K562 (cell line): Measurements from ENCODE around the gene PTPRM. TPM values are rescaled to one million over a fixed set of nuclear protein-coding genes. Genes with fewer than 3 reads are reported as not detected.

Experiments
- ATAC-seq: fragments of 200-7000 bp; cut with Tn5 transposase; 3 replicates; pipeline ENCODE4 v1.9.1; 2020; ENCODE audit warnings: moderate library complexity
- BruUV-seq: library from RNA; stranded (reverse); fragments of 400-500 nt; replicated peaks from 2 replicates; lab custom pipeline; 2021; lab: Mats Ljungman, UMichigan
- CTCF ChIA-PET: fragments of 300-600 bp; formaldehyde crosslinking; extraction: SDS; loops from one replicate; lab custom pipeline; 2021; ENCODE audit warnings: low intra/inter-chr PET ratio; lab: Yijun Ruan, JAX
- POLR2A ChIA-PET: fragments of 300-600, 350-650 bp; sonication (Branson Sonifier 250); formaldehyde crosslinking; extraction: SDS; loops from one replicate; lab custom pipeline; 2021; ENCODE audit warnings: antibody characterized with exemption, inconsistent platforms; lab: Yijun Ruan, JAX
- DNase-seq, 4 experiments: peaks; one replicate each; pipeline versions ENCODE4 v3.0.0 to v3.0.0-alpha.2; 2011 to 2018; ENCODE audit warnings: low spot score in 3 of 4, mixed read lengths in 3 of 4; ENCODE audit errors: extremely low read depth in 1 of 4
- FAIRE-seq: peaks from 2 replicates; lab custom pipeline; 2011; peaks lifted over from hg19 to GRCh38; lab: Jason Lieb, UNC
- H2AFZ ChIP-seq: 2 replicates; pipeline ENCODE4 v1.6.0; 2011; ENCODE audit warnings: low read depth, low read length, control low read depth, inconsistent platforms
- H3K27ac ChIP-seq: fragments of 200-600 bp; 3 replicates; pipeline ENCODE4 v1.8.0; 2011; ENCODE audit warnings: low read depth, mild to moderate bottlenecking, control low read depth, inconsistent platforms, low read length, moderate library complexity, mixed read lengths; ENCODE audit errors: extremely low read depth
- H3K27me3 ChIP-seq, 2 experiments: fragments of 300-600 bp in 1 of 2; 2 replicates in 1 of 2; 3 replicates in 1 of 2; pipeline versions ENCODE4 v1.6.0 to v1.8.0; 2011; ENCODE audit warnings: inconsistent platforms in 2 of 2, low read length in 2 of 2, mild to moderate bottlenecking in 1 of 2, mixed read lengths in 1 of 2, moderate library complexity in 1 of 2; ENCODE audit not compliant: control insufficient read depth in 2 of 2, insufficient read depth in 2 of 2
- H3K36me3 ChIP-seq: fragments of 300-600 bp; 3 replicates; pipeline ENCODE4 v1.8.0; 2011; ENCODE audit warnings: mild to moderate bottlenecking, low read length, inconsistent platforms; ENCODE audit not compliant: control insufficient read depth, insufficient read depth
- H3K4me1 ChIP-seq, 2 experiments: fragments of 200-600 bp in 1 of 2; replicated peaks in 1 of 2; 2 replicates in 1 of 2; 3 replicates in 1 of 2; pipeline versions ENCODE4 v1.5.1 to v1.8.0; 2011; ENCODE audit warnings: inconsistent platforms in 2 of 2, low read length in 2 of 2, mild to moderate bottlenecking in 1 of 2, mixed read lengths in 1 of 2, moderate library complexity in 1 of 2; ENCODE audit not compliant: control insufficient read depth in 2 of 2, insufficient read depth in 2 of 2
- H3K4me2 ChIP-seq: 2 replicates; pipeline ENCODE4 v1.6.1; 2011; ENCODE audit warnings: low read length, control low read depth, inconsistent platforms, mixed read lengths; ENCODE audit not compliant: insufficient read depth
- H3K4me3 ChIP-seq: fragments of 200-600 bp; sonication (generic), shearing (Covaris generic); 2 replicates; pipeline ENCODE4 v1.5.1; 2016; ENCODE audit warnings: control low read depth, inconsistent platforms
- H3K79me2 ChIP-seq: fragments of 200-600 bp; 3 replicates; pipeline ENCODE4 v1.8.0; 2011; ENCODE audit warnings: low read length, inconsistent platforms; ENCODE audit not compliant: control insufficient read depth, insufficient read depth
- H3K9ac ChIP-seq, 2 experiments: 2 replicates each; pipeline versions ENCODE4 v1.6.0 to v1.6.1; 2011; ENCODE audit warnings: low read depth in 2 of 2, low read length in 2 of 2, control low read depth in 1 of 2, inconsistent platforms in 1 of 2, mild to moderate bottlenecking in 1 of 2, mixed read lengths in 1 of 2; ENCODE audit not compliant: insufficient read depth in 1 of 2
- H3K9me1 ChIP-seq: one replicate; pipeline ENCODE4 v1.6.0; 2011; ENCODE audit warnings: inconsistent platforms, mild to moderate bottlenecking, low read length, moderate library complexity; ENCODE audit not compliant: control insufficient read depth, insufficient read depth
- H3K9me3 ChIP-seq: replicated peaks from 2 replicates; pipeline ENCODE4 v1.5.1; 2011; ENCODE audit warnings: low read depth, low read length, inconsistent platforms; ENCODE audit not compliant: control insufficient read depth, insufficient read depth
- H4K20me1 ChIP-seq: replicated peaks from 2 replicates; pipeline ENCODE4 v1.6.1; 2011; ENCODE audit warnings: low read length, inconsistent platforms, mixed read lengths; ENCODE audit not compliant: control insufficient read depth, insufficient read depth
- ATF7 ChIP-seq: fragments of 450-650 bp; IDR thresholded peaks from 2 replicates; pipeline ENCODE4 v1.7.1; 2014; ENCODE audit warnings: mild to moderate bottlenecking, moderate library complexity
- CBFA2T3 ChIP-seq: fragments of 450-650 bp; IDR thresholded peaks from 2 replicates; pipeline ENCODE4 v1.6.1; 2017
- ETV1 ChIP-seq: fragments of 450-650 bp; conservative IDR thresholded peaks from 2 replicates; pipeline ENCODE4 v1.6.1; 2016; ENCODE audit warnings: missing genetic modification characterization, control low read depth, low read depth, missing compliant biosample characterization
- FOSL1 ChIP-seq: fragments of 200-800 bp; sonication (Bioruptor generic); conservative IDR thresholded peaks from 2 replicates; pipeline ENCODE4 v1.6.1; 2016; ENCODE audit warnings: missing genetic modification characterization, missing compliant biosample characterization
- GATAD2B ChIP-seq: fragments of 450-650 bp; IDR thresholded peaks from 2 replicates; pipeline ENCODE4 v1.6.1; 2017; ENCODE audit warnings: mild to moderate bottlenecking, borderline replicate concordance
- HEY1 ChIP-seq: fragments of 250-450 bp; sonication (Bioruptor Pico); IDR thresholded peaks from 2 replicates; pipeline ENCODE4 v1.5.0; 2020; ENCODE audit warnings: mild to moderate bottlenecking, moderate library complexity, borderline replicate concordance
- JUND ChIP-seq, 2 experiments: IDR thresholded peaks; 2 replicates in 1 of 2; 3 replicates in 1 of 2; pipeline ENCODE4 v1.6.1; 2011; ENCODE audit warnings: borderline replicate concordance in 2 of 2, low read depth in 2 of 2, low read length in 2 of 2, improper control_type of control experiment in 1 of 2, missing biosample characterization in 1 of 2, missing genetic modification characterization in 1 of 2, missing genetic modification reagents in 1 of 2
- MAFG ChIP-seq: fragments of 450-650 bp; conservative IDR thresholded peaks from 2 replicates; pipeline ENCODE4 v1.6.1; 2016; ENCODE audit warnings: missing genetic modification characterization, missing compliant biosample characterization
- MAFK ChIP-seq: IDR thresholded peaks from 2 replicates; pipeline ENCODE4 v1.6.1; 2011; ENCODE audit warnings: low read length, improper control_type of control experiment
- NEUROD1 ChIP-seq: fragments of 150-350 bp; IDR thresholded peaks from 2 replicates; pipeline ENCODE4 v1.6.1; 2014; ENCODE audit warnings: borderline replicate concordance, low read length, low read depth; ENCODE audit not compliant: partially characterized antibody
- SMAD1 ChIP-seq: fragments of 150-350 bp; IDR thresholded peaks from 2 replicates; pipeline ENCODE4 v1.6.1; 2014; ENCODE audit warnings: low read length, low read depth; ENCODE audit not compliant: partially characterized antibody
- TEAD4 ChIP-seq, 2 experiments: sonication (generic) in 1 of 2; formaldehyde crosslinking in 1 of 2; IDR thresholded peaks; 2 replicates each; pipeline versions ENCODE4 v1.6.1 to v1.8.0; 2012 to 2022; ENCODE audit warnings: borderline replicate concordance in 1 of 2, inconsistent platforms in 1 of 2, low read length in 1 of 2, mild to moderate bottlenecking in 1 of 2, missing genetic modification reagents in 1 of 2
- ZNF277 ChIP-seq: fragments of 250-450 bp; sonication (Bioruptor Pico); IDR thresholded peaks from 2 replicates; pipeline ENCODE4 v1.8.0; 2022; ENCODE audit warnings: inconsistent platforms, mild to moderate bottlenecking, moderate library complexity, borderline replicate concordance
- ZNF324 ChIP-seq: fragments of 250-450 bp; sonication (Bioruptor Pico); IDR thresholded peaks from 2 replicates; pipeline ENCODE4 v1.4.0; 2020; ENCODE audit warnings: mild to moderate bottlenecking
- ZNF830 ChIP-seq: fragments of 250-450 bp; sonication (Bioruptor Pico); IDR thresholded peaks from 2 replicates; pipeline ENCODE4 v1.5.0; 2021; ENCODE audit warnings: mild to moderate bottlenecking
- WGBS: fragments of 100-300 bp; shearing (Covaris generic); methylation state at CpG from one replicate; pipeline ENCODE4 v1.1.6; 2016; ENCODE audit warnings: low coverage, mixed read lengths; ENCODE audit not compliant: insufficient coverage; ENCODE audit errors: missing lambda C conversion rate; 5-methylcytosine and 5-hydroxymethylcytosine counted together
- in situ Hi-C: fragments of 300-500 bp; cut with MboI; formaldehyde crosslinking; loops from 4 replicates; pipeline ENCODE4 v1.15.0; 2018; ENCODE audit warnings: inconsistent platforms, mixed read lengths
- intact Hi-C: fragments of 100-400 bp; cut with micrococcal nuclease; formaldehyde crosslinking; loops from 2 replicates; pipeline ENCODE4 v1.14.2; 2022
- polyA plus RNA-seq, 8 experiments: library from polyadenylated mRNA; depleted of rRNA in 4 of 8; stranded (reverse) in 5 of 8; unstranded in 3 of 8; fragments of >200 nt; fragmentation: Nextera tagmentation in 2 of 8; fragmentation: Illumina TruSeq in 1 of 8; extraction: Ambion mirVana in 2 of 8; extraction: Trizol in 1 of 8; gene quantifications; 2 replicates each; pipeline versions ENCODE4 v1.2.1 to v1.2.3, GENCODE V29; 2011 to 2014; ENCODE audit warnings: inconsistent platforms in 1 of 8, missing spikeins in 1 of 8
- total RNA-seq, 7 experiments: library from RNA; depleted of rRNA in 6 of 7; stranded (reverse); fragments of >200 nt in 6 of 7; fragmentation: Illumina TruSeq in 2 of 7; extraction: Trizol in 2 of 7; gene quantifications; 2 replicates each; pipeline versions ENCODE4 v1.2.1 to v1.2.3, GENCODE V29; 2011 to 2021; ENCODE audit warnings: low replicate concordance in 1 of 7
- TF ChIP-seq, protein P1 (sequence below), 2 experiments: fragments of 200-800 bp in 1 of 2; sonication (Bioruptor generic) in 1 of 2; sonication (generic) in 1 of 2; formaldehyde crosslinking in 1 of 2; IDR thresholded peaks in 1 of 2; conservative IDR thresholded peaks in 1 of 2; 2 replicates each; pipeline versions ENCODE4 v1.5.0 to v1.6.1; 2016 to 2020; ENCODE audit warnings: missing compliant biosample characterization in 1 of 2, missing genetic modification characterization in 1 of 2, missing genetic modification reagents in 1 of 2

Gene PTPRM
- total and polyA plus RNA-seq, 9 of the 15 experiments (the other 6 are each of a cell fraction or from before 2014, with no cell fraction given) = 0.03 to 0.16 (median 0.08) TPM; not detected in 3

- 0 out of 2 replicates have a peak, but pooled peaks have one; percentile 15 for TF ChIP-seq MAFK
- no peak for TF ChIP-seq NEUROD1
- peak; percentile 79 for TF ChIP-seq CBFA2T3
- TF ChIP-seq HEY1 = no peak
- TF ChIP-seq ZNF277 (CRISPR knock-in tag) = no peak
- no peak for TF ChIP-seq ZNF830 (CRISPR knock-in tag)
- TF ChIP-seq ZNF324 (CRISPR knock-in tag) = no peak
- 0 out of 2 replicates have a peak, but pooled peaks have one; percentile 51 for TF ChIP-seq TEAD4 (IDR thresholded peaks at IDR 0.05; ENCODE audit: low read length)
- TF ChIP-seq TEAD4 (CRISPR knock-in tag; IDR thresholded peaks at IDR 0.05; ENCODE audit: borderline replicate concordance) = no peak
- TF ChIP-seq, all 486 proteins: peak for 23
These were observed 573.9 kb downstream of the PTPRM start (continued) for GRCh38 chr18:8140841-8141501.

DNA sequence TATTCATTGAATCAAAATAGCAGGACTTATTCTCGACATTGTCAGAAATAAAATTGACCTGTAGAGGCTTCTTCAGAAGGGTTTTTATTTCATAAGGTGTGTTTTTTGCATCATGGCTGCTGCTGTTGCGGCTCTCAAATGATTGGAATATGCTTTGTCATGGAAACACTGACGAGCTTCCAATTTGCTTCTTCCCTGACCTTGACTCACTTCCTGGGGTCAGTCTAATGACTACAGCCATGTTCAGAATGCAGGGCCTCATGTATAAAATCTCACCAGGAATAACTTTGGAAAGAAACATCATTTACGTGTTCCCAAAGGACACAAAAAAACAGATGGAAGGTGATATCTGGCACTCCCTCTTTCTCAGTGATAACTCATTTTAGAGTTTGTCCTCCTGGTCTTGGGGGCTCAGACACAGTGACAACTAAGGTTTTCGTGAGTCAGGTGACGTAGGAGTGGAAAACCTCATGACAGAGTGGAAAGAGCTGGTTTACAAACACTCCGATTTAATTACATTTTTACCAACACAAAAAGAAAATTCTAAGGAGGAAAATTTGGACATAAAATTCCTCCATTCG is 575.1 kb downstream of the PTPRM start:
- CTCF ChIA-PET = no interaction called here
- peaks cover 0 to 8% of the 10 kb centered on the region in 2 experiments; a peak in 3 of 5 replicates for H3K4me1 ChIP-seq
- H3K36me3 ChIP-seq = no peaks in the 10 kb centered on the region
- DNase-seq = peak; percentile 32 to 47 (median 44)
- POLR2A ChIA-PET = no interaction called here
- H3K4me2 ChIP-seq = no peak overlapping the region
- peak overlapping the region; percentile 26; the same call in 1 of the 3 replicates for H3K27ac ChIP-seq
- no peaks in the 10 kb centered on the region; a peak in 1 of 5 replicates for H3K27me3 ChIP-seq
- H3K9ac ChIP-seq = no peak overlapping the region
- H3K9me3 ChIP-seq = no peaks in the 10 kb centered on the region
- no peak overlapping the region for H3K4me3 ChIP-seq
- no peaks in the 10 kb centered on the region for H4K20me1 ChIP-seq
- peak overlapping the region; percentile 66 for H2AFZ ChIP-seq
- no peaks in the 10 kb centered on the region for H3K9me1 ChIP-seq
- in situ Hi-C loops = no loop called here
- no peak for FAIRE-seq
- no TSS peak for BruUV-seq
- intact Hi-C loops = no loop called here
- ATAC-seq = peak; percentile 49; the same call in 1 of the 3 replicates
- H3K79me2 ChIP-seq = no peaks in the 10 kb centered on the region
- WGBS = 24% methylated on average over 8 of the region's 8 CpGs
- TF ChIP-seq FOSL1 (tag) (peak; percentile 89), JUND (IDR thresholded peaks at IDR 0.05; ENCODE audit: borderline replicate concordance, low read depth, low read length) (peak; percentile 86; the same call in 1 of the 2 replicates), JUND (tag; IDR thresholded peaks at IDR 0.05; ENCODE audit: borderline replicate concordance, low read depth, low read length) (peak; percentile 89; the same call in 2 of the 3 replicates), MAFG (tag) (peak; percentile 85), GATAD2B (no peak), ETV1 (tag) (peak; percentile 68; the same call in 1 of the 2 replicates), SMAD1 (no peak), ATF7 (peak; percentile 43; the same call in 1 of the 2 replicates)
- TF ChIP-seq, protein P1, sequence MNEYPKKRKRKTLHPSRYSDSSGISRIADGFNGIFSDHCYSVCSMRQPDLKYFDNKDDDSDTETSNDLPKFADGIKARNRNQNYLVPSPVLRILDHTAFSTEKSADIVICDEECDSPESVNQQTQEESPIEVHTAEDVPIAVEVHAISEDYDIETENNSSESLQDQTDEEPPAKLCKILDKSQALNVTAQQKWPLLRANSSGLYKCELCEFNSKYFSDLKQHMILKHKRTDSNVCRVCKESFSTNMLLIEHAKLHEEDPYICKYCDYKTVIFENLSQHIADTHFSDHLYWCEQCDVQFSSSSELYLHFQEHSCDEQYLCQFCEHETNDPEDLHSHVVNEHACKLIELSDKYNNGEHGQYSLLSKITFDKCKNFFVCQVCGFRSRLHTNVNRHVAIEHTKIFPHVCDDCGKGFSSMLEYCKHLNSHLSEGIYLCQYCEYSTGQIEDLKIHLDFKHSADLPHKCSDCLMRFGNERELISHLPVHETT (CRISPR knock-in tag; conservative IDR thresholded peaks at IDR 0.05 in 1 of 2, IDR thresholded peaks at IDR 0.05 in 1 of 2) = peak in 1 of 2 experiments; percentile 66; a peak in 1 of 4 replicates
